Activated naive CD4-positive, alpha-beta T cell treated with anti-CD3 and anti-CD28 coated beads for 36 hours (primary cell): ENCODE results near the gene ROCK2. TPM values are rescaled to one million over a fixed set of nuclear protein-coding genes. Genes with fewer than 3 reads are reported as not detected.

Source experiments
- total RNA-seq, 2 experiments: library from RNA; stranded (reverse); gene quantifications; one replicate each; pipeline ENCODE4 v1.2.3, GENCODE V29; 2021

Gene ROCK2
- total RNA-seq, 2 experiments from 2014 or later: 8.4 to 9.4 TPM

Other genes with a start within 250 kb of the ROCK2 start
- 10 to 100 TPM; 10.1 to 11.0 TPM for gene SLC66A3, start 189.2 kb downstream of the ROCK2 start, total RNA-seq
- gene E2F6, start 121.5 kb upstream of the ROCK2 start, total RNA-seq: 1 to 10 TPM; 8.7 to 9.4 TPM
- gene GREB1, start 189.4 kb upstream of the ROCK2 start, total RNA-seq: under 1 TPM; 0.38 to 0.42 TPM